DND-41 (cell line): ENCODE results near the gene BTBD7.

Experiments
- ATAC-seq: fragments of 200-7000 bp; cut with Tn5 transposase; 3 replicates; pipeline ENCODE4 v1.9.1; 2021; ENCODE audit warnings: low read depth; ENCODE audit not compliant: insufficient read depth
- DNase-seq: peaks from one replicate; pipeline ENCODE4 v3.0.0-alpha.2; 2020
- H2AFZ ChIP-seq: 2 replicates; pipeline ENCODE4 v1.6.0; 2012; ENCODE audit warnings: low read depth, low read length
- H3K27ac ChIP-seq: 2 replicates; pipeline ENCODE4 v1.5.1; 2012; ENCODE audit warnings: low read length, inconsistent platforms
- H3K27me3 ChIP-seq: fragments of 200-600 bp; sonication (generic); 2 replicates; pipeline ENCODE4 v1.6.0; 2012; ENCODE audit warnings: low read length, mild to moderate bottlenecking, inconsistent platforms; ENCODE audit not compliant: insufficient read depth, poor library complexity
- H3K36me3 ChIP-seq: 2 replicates; pipeline ENCODE4 v1.5.1; 2012; ENCODE audit warnings: low read length, inconsistent platforms; ENCODE audit not compliant: insufficient read depth
- H3K4me1 ChIP-seq: 2 replicates; pipeline ENCODE4 v1.5.1; 2012; ENCODE audit warnings: mild to moderate bottlenecking, low read length; ENCODE audit not compliant: insufficient read depth
- H3K4me2 ChIP-seq: 2 replicates; pipeline ENCODE4 v1.6.0; 2012; ENCODE audit warnings: mild to moderate bottlenecking, moderate library complexity, low read length, inconsistent platforms; ENCODE audit not compliant: insufficient read depth
- H3K4me3 ChIP-seq, 2 experiments: fragments of 200-600 bp in 1 of 2; shearing (Covaris generic) in 1 of 2; 2 replicates each; pipeline ENCODE4 v1.5.1; 2012 to 2016; ENCODE audit warnings: inconsistent platforms in 2 of 2, low read length in 2 of 2, mild to moderate bottlenecking in 2 of 2, low read depth in 1 of 2, moderate library complexity in 1 of 2
- H3K79me2 ChIP-seq: 2 replicates; pipeline ENCODE4 v1.6.0; 2012; ENCODE audit warnings: low read length, inconsistent platforms; ENCODE audit not compliant: insufficient read depth
- H3K9ac ChIP-seq: 2 replicates; pipeline ENCODE4 v1.6.0; 2012; ENCODE audit warnings: low read depth, mild to moderate bottlenecking, inconsistent platforms, low read length, moderate library complexity
- H3K9me3 ChIP-seq: 2 replicates; pipeline ENCODE4 v1.5.1; 2012; ENCODE audit warnings: low read length, moderate library complexity, mild to moderate bottlenecking, inconsistent platforms; ENCODE audit not compliant: insufficient read depth, severe bottlenecking
- H4K20me1 ChIP-seq: 2 replicates; pipeline ENCODE4 v1.6.0; 2012; ENCODE audit warnings: low read length; ENCODE audit not compliant: insufficient read depth
- EZH2 ChIP-seq: IDR thresholded peaks from 3 replicates; pipeline ENCODE4 v1.6.1; 2012; ENCODE audit warnings: borderline replicate concordance, low read depth, mild to moderate bottlenecking, moderate library complexity, low read length, inconsistent platforms; ENCODE audit not compliant: severe bottlenecking
- TF ChIP-seq, protein P1 (sequence below): IDR thresholded peaks from 2 replicates; pipeline ENCODE4 v1.5.1; 2012; ENCODE audit warnings: borderline replicate concordance, low read length, moderate library complexity, mild to moderate bottlenecking; ENCODE audit not compliant: poor library complexity, severe bottlenecking; ENCODE audit errors: extremely low read depth

Gene BTBD7

DNA sequence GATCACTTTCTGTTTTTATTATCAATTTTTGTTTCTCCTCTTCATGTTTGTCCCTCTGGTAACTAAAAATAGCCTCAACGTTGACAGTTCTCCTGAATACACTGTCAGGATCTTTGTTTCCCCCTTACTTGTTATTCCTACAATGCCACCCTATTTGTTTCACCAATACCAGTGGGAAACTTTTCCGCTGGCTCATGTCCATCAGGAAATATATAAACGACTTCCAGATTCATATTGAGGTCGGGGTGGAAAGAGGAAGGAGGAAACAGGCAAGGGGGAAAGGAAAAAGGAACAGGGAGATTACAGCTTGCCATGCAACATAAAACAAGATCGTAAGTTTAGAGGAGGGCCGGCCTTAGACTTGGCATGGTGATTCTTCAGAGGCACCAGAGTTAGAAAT is 61.7 kb downstream of the BTBD7 start:
- Histone ChIP-seq H3K27ac (no peak overlapping the region), H3K27me3 (no peaks in the 10 kb centered on the region), H3K4me3 (no peak overlapping the region), H3K9ac (no peak overlapping the region), H3K9me3 (no peaks in the 10 kb centered on the region), H2AFZ (no peak overlapping the region), H3K4me1 (no peaks in the 10 kb centered on the region), H3K36me3 (peaks cover 9% of the 10 kb centered on the region; the same call in 1 of the 2 replicates), H3K79me2 (no peaks in the 10 kb centered on the region; the same call in 1 of the 2 replicates), H3K4me2 (no peak overlapping the region), H4K20me1 (peaks cover 20% of the 10 kb centered on the region; the same call in 1 of the 2 replicates)
- no peak for ATAC-seq
- TF ChIP-seq EZH2, result no peak
- no peak for DNase-seq

DNA sequence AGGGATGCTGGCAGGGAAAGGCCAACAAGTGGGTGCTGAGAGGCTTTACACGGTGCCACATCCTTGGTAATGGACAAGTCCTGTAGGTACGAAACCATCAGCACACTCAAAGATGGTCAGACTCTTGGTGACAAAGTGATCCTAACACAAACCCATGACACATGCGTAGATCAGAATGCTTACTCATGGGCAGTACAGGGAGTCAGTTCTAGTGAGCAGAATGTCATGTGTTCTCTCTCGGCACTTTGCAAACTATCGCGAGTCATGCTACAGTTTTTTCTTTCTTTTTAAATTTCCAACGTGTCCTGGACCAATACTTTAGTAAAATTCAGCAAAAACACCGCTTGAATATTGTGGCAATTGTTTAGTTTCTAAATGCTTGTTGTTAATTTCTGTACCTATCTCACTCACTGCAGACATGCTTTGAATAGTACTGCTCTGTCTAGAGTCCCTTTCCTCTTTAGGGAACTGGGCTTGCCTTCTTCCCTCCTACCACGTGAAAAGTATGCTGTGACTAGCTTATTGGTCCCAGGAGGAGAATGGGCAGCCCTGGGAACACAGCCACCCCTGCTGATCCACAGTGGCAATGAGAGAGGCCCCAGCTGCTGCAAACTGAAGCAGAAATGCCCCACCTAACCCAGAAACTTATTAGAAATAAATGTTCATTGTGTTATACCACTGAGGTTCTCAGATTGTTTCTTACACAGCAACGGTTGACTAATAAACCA is 63.3 kb downstream of the BTBD7 start:
- DNase-seq, result no peak
- TF ChIP-seq EZH2, result no peak
- TF ChIP-seq, protein P1, sequence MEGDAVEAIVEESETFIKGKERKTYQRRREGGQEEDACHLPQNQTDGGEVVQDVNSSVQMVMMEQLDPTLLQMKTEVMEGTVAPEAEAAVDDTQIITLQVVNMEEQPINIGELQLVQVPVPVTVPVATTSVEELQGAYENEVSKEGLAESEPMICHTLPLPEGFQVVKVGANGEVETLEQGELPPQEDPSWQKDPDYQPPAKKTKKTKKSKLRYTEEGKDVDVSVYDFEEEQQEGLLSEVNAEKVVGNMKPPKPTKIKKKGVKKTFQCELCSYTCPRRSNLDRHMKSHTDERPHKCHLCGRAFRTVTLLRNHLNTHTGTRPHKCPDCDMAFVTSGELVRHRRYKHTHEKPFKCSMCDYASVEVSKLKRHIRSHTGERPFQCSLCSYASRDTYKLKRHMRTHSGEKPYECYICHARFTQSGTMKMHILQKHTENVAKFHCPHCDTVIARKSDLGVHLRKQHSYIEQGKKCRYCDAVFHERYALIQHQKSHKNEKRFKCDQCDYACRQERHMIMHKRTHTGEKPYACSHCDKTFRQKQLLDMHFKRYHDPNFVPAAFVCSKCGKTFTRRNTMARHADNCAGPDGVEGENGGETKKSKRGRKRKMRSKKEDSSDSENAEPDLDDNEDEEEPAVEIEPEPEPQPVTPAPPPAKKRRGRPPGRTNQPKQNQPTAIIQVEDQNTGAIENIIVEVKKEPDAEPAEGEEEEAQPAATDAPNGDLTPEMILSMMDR, result no peak
- no peak for ATAC-seq
- H4K20me1 ChIP-seq, result peaks cover 20% of the 10 kb centered on the region; the same call in 1 of the 2 replicates
- H3K4me1 ChIP-seq, result no peaks in the 10 kb centered on the region
- no peak overlapping the region for H3K9ac ChIP-seq
- no peaks in the 10 kb centered on the region; the same call in 1 of the 2 replicates for H3K79me2 ChIP-seq
- no peak overlapping the region for H3K4me2 ChIP-seq
- no peaks in the 10 kb centered on the region for H3K9me3 ChIP-seq
- H3K27ac ChIP-seq, result no peak overlapping the region
- peaks cover 9% of the 10 kb centered on the region; the same call in 1 of the 2 replicates for H3K36me3 ChIP-seq
- H2AFZ ChIP-seq, result no peak overlapping the region
- H3K27me3 ChIP-seq, result no peaks in the 10 kb centered on the region
- no peak overlapping the region for H3K4me3 ChIP-seq

DNA sequence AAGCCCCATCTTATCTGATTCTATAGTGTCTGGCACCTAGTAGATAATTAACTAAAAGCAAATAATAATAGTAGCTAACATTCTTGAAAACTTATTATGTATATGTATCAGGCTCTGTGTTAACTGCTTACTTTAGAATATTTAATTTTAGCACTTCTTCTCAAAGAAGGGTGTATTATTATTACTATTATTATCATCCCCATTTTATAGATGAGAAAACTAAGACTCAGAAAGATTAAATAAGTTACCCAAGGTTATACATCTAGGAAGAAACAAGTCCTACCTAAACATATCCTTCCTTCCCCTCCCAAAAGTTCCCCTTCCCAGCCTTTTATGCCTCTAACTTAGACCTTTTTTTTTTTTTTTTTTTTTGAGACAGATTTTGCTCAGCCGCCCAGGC is 64.4 kb downstream of the BTBD7 start:
- no peak for TF ChIP-seq EZH2
- TF ChIP-seq, protein P1, result no peak
- no peak overlapping the region for H3K27ac ChIP-seq
- H3K4me3 ChIP-seq, result no peak overlapping the region

DNA sequence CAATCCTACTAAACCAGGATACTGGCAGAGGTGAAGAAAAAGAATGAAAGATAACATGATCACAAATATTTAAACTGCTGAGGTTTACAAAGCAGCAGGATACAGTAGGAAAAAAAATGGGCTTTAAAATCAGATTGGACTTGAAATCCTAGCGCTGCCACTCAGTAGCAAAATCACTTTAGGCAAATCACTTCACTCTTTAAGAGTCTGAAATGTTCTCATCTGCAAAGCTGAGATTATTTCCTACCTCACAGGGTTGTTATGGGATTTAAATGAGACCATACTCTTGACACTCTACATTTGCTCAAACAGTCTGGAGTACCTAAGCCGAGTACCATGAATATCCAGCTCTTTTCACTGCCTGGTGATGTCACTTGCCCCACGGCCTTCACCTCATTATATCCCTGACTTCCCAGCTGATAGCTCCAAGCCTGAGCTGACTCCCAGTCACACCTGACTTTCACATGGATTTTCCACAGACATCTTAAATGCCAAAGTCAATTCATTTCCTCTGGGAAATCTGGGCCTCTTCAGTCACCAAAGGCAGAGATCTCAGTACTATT is 65.6 kb downstream of the BTBD7 start:
- no peaks in the 10 kb centered on the region for H3K27me3 ChIP-seq
- no peaks in the 10 kb centered on the region; the same call in 1 of the 2 replicates for H3K79me2 ChIP-seq
- no peaks in the 10 kb centered on the region for H3K9me3 ChIP-seq
- ATAC-seq (no peak), DNase-seq (no peak)
- H2AFZ ChIP-seq, result no peak overlapping the region
- H3K4me3 ChIP-seq, result no peak overlapping the region
- H3K27ac ChIP-seq, result no peak overlapping the region
- no peak overlapping the region for H3K9ac ChIP-seq
- TF ChIP-seq, protein P1, result no peak
- no peak for TF ChIP-seq EZH2
- peaks cover 9% of the 10 kb centered on the region; the same call in 1 of the 2 replicates for H4K20me1 ChIP-seq
- peaks cover 18% of the 10 kb centered on the region for H3K36me3 ChIP-seq
- H3K4me1 ChIP-seq, result no peaks in the 10 kb centered on the region
- no peak overlapping the region for H3K4me2 ChIP-seq

More for the DNA sequence above, 64.4 kb downstream of the BTBD7 start:
- Histone ChIP-seq H3K9ac (no peak overlapping the region), H4K20me1 (peaks cover 16% of the 10 kb centered on the region; the same call in 1 of the 2 replicates), H3K36me3 (peaks cover 11% of the 10 kb centered on the region), H2AFZ (no peak overlapping the region), H3K27me3 (no peaks in the 10 kb centered on the region), H3K4me2 (no peak overlapping the region), H3K9me3 (no peaks in the 10 kb centered on the region), H3K4me1 (no peaks in the 10 kb centered on the region), H3K79me2 (no peaks in the 10 kb centered on the region; the same call in 1 of the 2 replicates)
- ATAC-seq (no peak), DNase-seq (no peak)
